ENCODE measurements around the gene CLHC1. TPM values are rescaled to one million over a fixed set of nuclear protein-coding genes. Genes with fewer than 3 reads are reported as not detected.
A peak's percentile ranks its signal among the peaks of the same experiment; 100 is the strongest.

CLHC1 gene
- total and polyA plus RNA-seq, 2 donors (not counting 1 experiment from before 2014, with no cell fraction given): 2.0 to 12.8 TPM

GRCh38 chr2:55159752-55160151, 72.3 kb downstream of the CLHC1 start:
- no peak for TF ChIP-seq EZH2 (IDR thresholded peaks at IDR 0.05; ENCODE audit: borderline replicate concordance, insufficient read depth, low read depth, low read length, poor library complexity, severe bottlenecking)
- TF ChIP-seq CTCF (IDR thresholded peaks at IDR 0.05): no peak
- Mint-ChIP-seq H3K27me3 (peaks cover 3% of the 10 kb centered on the region), H3K4me3 (no peak overlapping the region), H3K4me1 (peaks cover 19% of the 10 kb centered on the region), H3K9me3 (ENCODE audit: insufficient read depth) (no peaks in the 10 kb centered on the region), H3K27ac (no peak overlapping the region)
- no peaks in the 10 kb centered on the region for H3K9me3 ChIP-seq (ENCODE audit: control extremely low read depth in 1 of 3, control insufficient read depth in 2 of 3, insufficient read depth in 1 of 3, low read length in 2 of 3)
- no peak overlapping the region for H2AFZ ChIP-seq (ENCODE audit: insufficient read depth, low read depth, low read length, poor library complexity, severe bottlenecking)
- no peak overlapping the region for H3K9ac ChIP-seq (ENCODE audit: low read length)
- no peaks in the 10 kb centered on the region for H3K36me3 ChIP-seq (replicated peaks in 1 of 2; ENCODE audit: control extremely low read depth in 1 of 2, control insufficient read depth in 1 of 2, extremely low read depth in 1 of 2, insufficient read depth in 2 of 2, low read length in 1 of 2)
- no peak for DNase-seq
- H4K20me1 ChIP-seq (ENCODE audit: control insufficient read depth, insufficient read depth, low read length, poor library complexity, severe bottlenecking): no peaks in the 10 kb centered on the region
- no peaks in the 10 kb centered on the region for H3K27me3 ChIP-seq (replicated peaks in 1 of 4; ENCODE audit: control extremely low read depth in 1 of 4, control insufficient read depth in 3 of 4, insufficient read depth in 4 of 4, low read length in 3 of 4)
- WGBS (ENCODE audit: insufficient coverage): 86% methylated on average over 1 of the region's 2 CpGs
- H3K4me1 ChIP-seq (ENCODE audit: control insufficient read depth in 2 of 2, insufficient read depth in 2 of 2, low read length in 2 of 2): peaks cover 5 to 8% of the 10 kb centered on the region in 2 donors
- no peak overlapping the region for H3K27ac ChIP-seq (ENCODE audit: low read length in 2 of 2)
- ChIA-PET POLR2A (no interaction called here), CTCF (interaction anchor here (1.2 kb wide), 1 partner anchor 112 kb away, joined by 3 read pairs; no protein-coding TSS in a partner anchor)
- intact Hi-C loops (cut with micrococcal nuclease): no loop called here
- H3K4me2 ChIP-seq (replicated peaks; ENCODE audit: low read depth, low read length, poor library complexity, severe bottlenecking): no peak overlapping the region
- no peak for ATAC-seq (ENCODE audit: low read depth)
- H3K79me2 ChIP-seq (ENCODE audit: control insufficient read depth, insufficient read depth, low read length): no peaks in the 10 kb centered on the region
- H3K4me3 ChIP-seq (ENCODE audit: control extremely low read depth in 1 of 5, extremely low read depth in 1 of 5, insufficient read depth in 1 of 5, low read depth in 2 of 5, low read length in 4 of 5): no peak overlapping the region

- H3K4me2 ChIP-seq (replicated peaks; ENCODE audit: low read depth, low read length, poor library complexity, severe bottlenecking): peak overlapping the region; percentile 11
- Mint-ChIP-seq H3K4me3 (no peak overlapping the region), H3K27me3 (peaks cover 3% of the 10 kb centered on the region), H3K4me1 (peaks cover 23% of the 10 kb centered on the region), H3K9me3 (ENCODE audit: insufficient read depth) (no peaks in the 10 kb centered on the region), H3K27ac (peak overlapping the region; percentile 6)
- intact Hi-C loops (cut with micrococcal nuclease): no loop called here
- no peaks in the 10 kb centered on the region for H3K9me3 ChIP-seq (ENCODE audit: control extremely low read depth in 1 of 3, control insufficient read depth in 2 of 3, insufficient read depth in 1 of 3, low read length in 2 of 3)
- ATAC-seq (ENCODE audit: low read depth) (peak; percentile 45), DNase-seq (no peak)
- H4K20me1 ChIP-seq (ENCODE audit: control insufficient read depth, insufficient read depth, low read length, poor library complexity, severe bottlenecking): no peaks in the 10 kb centered on the region
- TF ChIP-seq EZH2 (IDR thresholded peaks at IDR 0.05; ENCODE audit: borderline replicate concordance, insufficient read depth, low read depth, low read length, poor library complexity, severe bottlenecking): no peak
- TF ChIP-seq CTCF (IDR thresholded peaks at IDR 0.05): no peak
- no peak overlapping the region for H3K4me3 ChIP-seq (ENCODE audit: control extremely low read depth in 1 of 5, extremely low read depth in 1 of 5, insufficient read depth in 1 of 5, low read depth in 2 of 5, low read length in 4 of 5)
- H2AFZ ChIP-seq (ENCODE audit: insufficient read depth, low read depth, low read length, poor library complexity, severe bottlenecking): no peak overlapping the region
- ChIA-PET CTCF (interaction anchor here (1.2 to 1.4 kb wide), 2 partner anchors 10 to 111 kb away, joined by 3 to 6 read pairs; no protein-coding TSS in a partner anchor), POLR2A (no interaction called here)
- no peak overlapping the region for H3K9ac ChIP-seq (ENCODE audit: low read length)
- no peaks in the 10 kb centered on the region for H3K27me3 ChIP-seq (replicated peaks in 1 of 4; ENCODE audit: control extremely low read depth in 1 of 4, control insufficient read depth in 3 of 4, insufficient read depth in 4 of 4, low read length in 3 of 4)
- H3K27ac ChIP-seq (ENCODE audit: low read length in 2 of 2): no peak overlapping the region
- H3K36me3 ChIP-seq (replicated peaks in 1 of 2; ENCODE audit: control extremely low read depth in 1 of 2, control insufficient read depth in 1 of 2, extremely low read depth in 1 of 2, insufficient read depth in 2 of 2, low read length in 1 of 2): no peaks in the 10 kb centered on the region
- WGBS (ENCODE audit: insufficient coverage): 14% methylated on average over 2 of the region's 4 CpGs
- peaks cover 8 to 14% of the 10 kb centered on the region in 2 donors for H3K4me1 ChIP-seq (ENCODE audit: control insufficient read depth in 2 of 2, insufficient read depth in 2 of 2, low read length in 2 of 2)
- no peaks in the 10 kb centered on the region for H3K79me2 ChIP-seq (ENCODE audit: control insufficient read depth, insufficient read depth, low read length)
These were observed 72.9 kb downstream of the CLHC1 start for GRCh38 chr2:55159037-55159651.

Measured in B cell (primary cell).